NT2/D1 (cell line): ENCODE measurements around the gene TGFB1I1.
"Not testable (repeated sequence)": the region's sequence is repeated elsewhere in the genome, so short reads cannot be mapped to it uniquely, and the experiment has no call there.

Source experiments
- DNase-seq: peaks from one replicate; pipeline ENCODE4 v3.0.0-alpha.2; 2011; ENCODE audit warnings: low read depth, low spot score
- H3K27me3 ChIP-seq: 2 replicates; pipeline ENCODE4 v1.6.0; 2011; ENCODE audit warnings: mild to moderate bottlenecking; ENCODE audit not compliant: insufficient read length, insufficient read depth
- H3K36me3 ChIP-seq: 2 replicates; pipeline ENCODE4 v1.6.1; 2011; ENCODE audit warnings: mild to moderate bottlenecking, low read length, mixed read lengths; ENCODE audit not compliant: insufficient read depth, insufficient read length
- H3K4me1 ChIP-seq: 2 replicates; pipeline ENCODE4 v1.5.1; 2011; ENCODE audit not compliant: insufficient read depth, insufficient read length
- H3K4me3 ChIP-seq: 2 replicates; pipeline ENCODE4 v1.5.1; 2011; ENCODE audit warnings: low read depth; ENCODE audit not compliant: insufficient read length
- H3K9ac ChIP-seq: 2 replicates; pipeline ENCODE4 v1.6.0; 2011; ENCODE audit warnings: low read depth; ENCODE audit not compliant: insufficient read length
- H3K9me3 ChIP-seq: 2 replicates; pipeline ENCODE4 v1.5.1; 2011; ENCODE audit warnings: mild to moderate bottlenecking, low read length; ENCODE audit not compliant: insufficient read depth
- SUZ12 ChIP-seq: IDR thresholded peaks from 2 replicates; pipeline ENCODE4 v1.6.1; 2011; ENCODE audit not compliant: insufficient read length, insufficient read depth; ENCODE audit errors: extremely low read depth
- YY1 ChIP-seq: IDR thresholded peaks from 2 replicates; pipeline ENCODE4 v1.6.1; 2011; ENCODE audit not compliant: insufficient read length, insufficient read depth
- ZNF274 ChIP-seq: IDR thresholded peaks from 2 replicates; pipeline ENCODE4 v1.6.1; 2011; ENCODE audit warnings: mild to moderate bottlenecking, low read depth, low read length

The TGFB1I1 gene

DNA sequence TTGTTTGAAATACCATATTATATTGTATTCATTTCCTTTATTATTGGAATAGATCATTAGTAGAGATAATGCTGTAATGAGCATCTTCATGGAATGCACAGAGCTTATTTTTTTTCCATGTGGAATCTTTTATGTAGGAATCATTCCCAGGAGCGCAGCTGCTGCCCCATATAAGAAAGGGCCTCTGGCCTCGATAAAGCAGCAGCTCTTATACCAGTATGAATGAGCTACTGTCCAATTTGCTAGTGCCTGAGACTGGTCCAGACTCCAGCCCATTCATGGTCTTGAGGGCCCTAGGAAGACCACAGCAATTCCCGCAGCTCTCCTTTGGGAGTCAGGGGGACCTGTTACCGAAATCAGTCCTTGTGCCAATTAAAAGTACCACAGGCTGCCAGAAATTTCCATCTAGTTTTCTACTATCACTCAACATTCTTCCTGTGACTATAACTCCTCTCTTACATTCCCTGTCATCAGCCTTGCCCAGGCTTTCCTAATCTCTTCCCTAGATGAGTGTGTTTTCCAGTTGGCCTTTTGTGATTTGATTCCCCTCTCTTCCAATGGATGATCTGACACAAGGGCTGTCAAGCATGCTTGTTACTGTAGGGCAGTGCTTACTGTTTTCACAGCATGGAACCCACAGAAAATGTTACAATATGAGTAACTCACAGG is 31.3 kb upstream of the TGFB1I1 start:
- Histone ChIP-seq H3K4me3 (no peak overlapping the region), H3K36me3 (no peaks in the 10 kb centered on the region), H3K9me3 (no peaks in the 10 kb centered on the region), H3K4me1 (peaks cover 8% of the 10 kb centered on the region), H3K27me3 (no peaks in the 10 kb centered on the region), H3K9ac (no peak overlapping the region)
- DNase-seq: no peak
- TF ChIP-seq YY1 (no peak), SUZ12 (no peak), ZNF274 (no peak)

DNA sequence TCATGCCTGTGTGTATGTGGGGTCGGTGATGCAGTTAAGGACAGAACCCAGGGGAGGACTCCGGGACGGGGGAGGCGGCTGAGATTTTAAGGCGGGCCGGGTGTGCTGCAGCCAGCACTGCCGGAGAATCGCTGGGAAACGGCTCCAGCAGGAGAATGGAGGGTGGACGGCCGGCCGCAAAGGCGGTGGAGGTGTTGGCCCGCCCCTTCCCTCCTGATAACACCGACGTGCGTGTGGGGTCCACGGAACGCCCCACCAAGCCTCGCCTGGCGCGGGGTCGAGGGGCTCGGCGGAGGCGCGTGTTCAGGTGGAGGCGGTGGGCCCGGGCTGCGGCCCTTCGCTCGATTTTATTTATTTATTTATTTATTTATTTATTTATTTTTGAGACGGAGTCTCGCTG is 30.0 kb upstream of the TGFB1I1 start:
- Histone ChIP-seq H3K9ac (no peak overlapping the region), H3K4me3 (peak overlapping the region; percentile 68), H3K27me3 (no peaks in the 10 kb centered on the region), H3K36me3 (no peaks in the 10 kb centered on the region), H3K4me1 (no peaks in the 10 kb centered on the region), H3K9me3 (no peaks in the 10 kb centered on the region)
- DNase-seq: no peak
- TF ChIP-seq SUZ12 (no peak), ZNF274 (no peak), YY1 (no peak)

DNA sequence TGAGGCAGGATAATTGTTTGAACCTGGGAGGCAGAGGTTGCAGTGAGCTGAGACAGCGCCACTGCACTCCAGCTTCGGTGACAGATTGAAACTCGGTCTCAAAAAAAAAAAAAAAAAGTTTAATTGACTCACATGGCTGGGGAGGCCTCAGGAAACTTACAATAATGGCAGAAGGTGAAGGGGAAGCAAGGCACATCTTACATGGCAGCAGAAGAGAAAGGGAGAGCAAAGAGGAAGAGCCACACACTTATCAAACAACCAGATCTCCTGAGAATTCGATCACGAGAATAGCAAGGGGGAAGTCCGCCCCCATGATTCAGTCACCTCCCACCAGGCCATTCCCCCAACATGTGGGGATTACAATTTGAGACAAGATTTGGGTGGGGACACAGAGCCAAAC is 26.0 kb upstream of the TGFB1I1 start:
- not testable (repeated sequence) for DNase-seq, H3K4me1 ChIP-seq

DNA sequence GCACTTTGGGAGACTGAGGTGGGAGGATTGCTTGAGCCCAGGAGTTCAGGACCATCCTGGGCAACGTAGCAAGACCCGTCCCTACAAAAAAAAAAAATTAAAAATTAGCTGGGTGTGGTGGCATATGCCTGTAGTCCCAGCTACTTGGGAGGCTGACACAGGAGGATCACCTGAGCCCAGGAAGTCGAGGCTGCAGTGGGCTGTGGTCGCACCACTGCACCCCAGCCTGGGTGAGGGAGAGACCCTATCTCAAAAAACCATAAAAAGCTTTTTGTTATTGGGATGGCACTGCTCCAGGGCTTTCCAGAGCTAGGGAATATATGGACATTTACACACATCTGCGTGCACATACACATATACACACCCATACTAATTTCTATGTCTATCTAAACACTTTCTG is 20.8 kb upstream of the TGFB1I1 start:
- H3K27me3 ChIP-seq: no peaks in the 10 kb centered on the region
- no peak overlapping the region for H3K4me3 ChIP-seq
- no peaks in the 10 kb centered on the region for H3K9me3 ChIP-seq
- no peak for DNase-seq
- peaks cover 10% of the 10 kb centered on the region for H3K36me3 ChIP-seq
- TF ChIP-seq SUZ12 (no peak), ZNF274 (no peak), YY1 (no peak)
- peaks cover 16% of the 10 kb centered on the region for H3K4me1 ChIP-seq
- peak overlapping the region; percentile 29 for H3K9ac ChIP-seq

More for the DNA sequence above, 26.0 kb upstream of the TGFB1I1 start:
- H3K9me3 ChIP-seq, H3K9ac ChIP-seq, H3K27me3 ChIP-seq, H3K36me3 ChIP-seq, H3K4me3 ChIP-seq: not testable (repeated sequence)

DNA sequence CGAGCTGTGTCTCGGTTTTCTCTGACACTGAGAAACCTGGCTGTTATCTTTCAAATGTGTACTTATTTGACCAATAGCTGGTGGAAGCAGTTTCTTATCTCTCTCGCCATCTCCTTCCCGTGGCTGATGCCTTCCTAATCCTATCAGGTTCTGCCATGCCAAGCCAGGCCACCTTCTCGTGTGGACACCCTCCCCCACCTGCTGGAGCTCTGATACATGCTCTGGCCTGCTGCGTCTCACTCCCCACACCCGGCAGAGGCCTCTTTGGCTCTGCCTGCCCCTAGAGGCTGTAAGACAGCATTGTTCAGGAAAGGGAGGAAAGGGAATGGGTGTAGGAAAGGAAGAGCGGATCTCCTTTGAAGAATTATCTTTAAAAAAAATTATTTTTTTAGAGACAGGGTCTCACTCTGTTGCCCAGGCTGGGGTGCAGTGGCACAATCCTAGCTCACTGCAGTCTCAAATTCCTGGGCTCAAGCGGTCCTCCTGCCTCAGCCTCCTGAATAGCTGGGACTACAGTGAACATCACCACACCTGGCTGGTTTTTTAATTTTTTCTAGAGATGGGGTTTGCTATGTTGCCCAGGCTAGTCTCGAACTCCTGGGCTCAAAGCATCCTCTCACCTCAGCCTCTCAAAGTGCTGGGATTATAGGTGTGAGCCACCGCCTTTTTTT is 20.1 kb upstream of the TGFB1I1 start:
- no peak overlapping the region for H3K4me3 ChIP-seq
- TF ChIP-seq ZNF274 (no peak), YY1 (no peak), SUZ12 (no peak)
- no peaks in the 10 kb centered on the region for H3K27me3 ChIP-seq
- H3K4me1 ChIP-seq: peaks cover 16% of the 10 kb centered on the region
- peaks cover 16% of the 10 kb centered on the region for H3K36me3 ChIP-seq
- H3K9ac ChIP-seq: peak overlapping the region; percentile 29
- H3K9me3 ChIP-seq: no peaks in the 10 kb centered on the region
- no peak for DNase-seq

DNA sequence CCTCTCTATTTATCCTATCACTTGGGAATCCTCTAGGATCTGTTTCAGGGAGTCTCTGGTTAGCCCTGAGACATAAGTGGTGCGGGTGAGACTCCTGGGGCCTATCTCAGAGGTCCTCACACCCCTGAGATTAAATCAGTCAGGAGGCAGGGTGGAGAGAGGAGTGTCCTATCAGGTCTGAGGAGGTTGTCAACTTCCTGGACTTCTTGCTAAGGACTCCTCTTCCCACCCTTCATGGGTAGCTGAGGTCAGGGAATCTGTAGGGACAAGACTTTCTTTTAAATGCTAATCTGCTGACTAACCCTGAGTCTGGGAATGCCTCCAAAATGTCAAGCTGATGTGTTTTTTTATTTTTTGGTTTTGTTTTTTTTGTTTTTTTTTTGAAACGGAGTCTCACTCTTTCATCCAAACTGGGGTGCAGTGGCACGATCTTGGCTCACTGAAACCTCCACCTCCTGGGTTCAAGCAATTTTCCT is 19.3 kb upstream of the TGFB1I1 start:
- Histone ChIP-seq H3K9ac (no peak overlapping the region), H3K27me3 (no peaks in the 10 kb centered on the region), H3K4me1 (peaks cover 17% of the 10 kb centered on the region), H3K9me3 (no peaks in the 10 kb centered on the region; the same call in 1 of the 2 replicates), H3K4me3 (no peak overlapping the region), H3K36me3 (peaks cover 24% of the 10 kb centered on the region)
- DNase-seq: peak; percentile 74
- TF ChIP-seq SUZ12 (no peak), YY1 (no peak), ZNF274 (no peak)

DNA sequence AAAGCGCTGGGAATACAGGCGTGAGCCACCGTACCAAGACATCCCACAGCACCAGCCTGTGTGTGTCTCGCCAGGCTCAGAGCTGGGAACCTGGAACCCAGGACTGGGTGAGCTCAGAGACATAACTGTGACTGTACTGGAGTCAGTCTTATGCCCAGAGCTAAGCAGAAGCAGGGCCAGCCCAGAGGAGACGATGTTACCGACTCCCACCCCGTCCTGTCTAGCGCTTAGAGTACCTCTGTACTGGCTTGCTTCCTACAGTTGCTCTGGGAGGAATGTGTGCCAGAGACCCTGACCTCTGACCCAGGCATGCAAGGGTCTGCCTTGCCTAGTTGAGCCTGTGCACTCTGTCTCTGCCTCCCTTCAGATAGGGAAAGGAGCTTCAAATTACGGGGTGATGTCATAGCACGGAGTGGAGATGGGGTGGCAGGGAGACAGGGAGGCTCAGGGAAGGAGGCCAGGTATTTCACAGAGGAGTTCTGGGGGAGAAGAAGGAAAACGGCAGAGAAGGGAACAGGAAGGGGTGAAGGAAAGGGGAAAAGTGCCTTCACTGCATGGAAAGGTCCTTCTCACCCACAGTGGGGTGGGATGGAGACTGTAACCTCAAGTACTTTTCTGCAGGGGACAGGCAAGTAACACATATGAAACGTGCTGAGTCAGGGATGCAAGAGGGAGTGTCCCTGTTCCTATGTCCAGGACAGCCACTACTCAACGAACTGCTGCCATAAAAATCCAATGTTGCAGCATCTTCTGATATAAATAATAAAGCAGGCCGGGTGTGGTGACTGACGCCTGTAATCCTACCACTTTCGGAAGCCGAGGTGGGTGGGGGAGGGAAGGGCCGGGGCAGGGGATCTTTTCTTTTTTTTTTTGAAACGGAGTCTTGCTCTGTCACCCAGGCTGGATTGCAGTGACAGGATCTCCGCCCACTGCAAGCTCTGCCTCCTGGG is 18.4 kb upstream of the TGFB1I1 start:
- Histone ChIP-seq H3K9me3 (no peaks in the 10 kb centered on the region; the same call in 1 of the 2 replicates), H3K4me3 (no peak overlapping the region), H3K27me3 (no peaks in the 10 kb centered on the region), H3K9ac (peak overlapping the region; percentile 53), H3K36me3 (peaks cover 30% of the 10 kb centered on the region), H3K4me1 (peaks cover 24% of the 10 kb centered on the region)
- no peak for DNase-seq
- no peak for TF ChIP-seq SUZ12
- no peak for TF ChIP-seq YY1
- no peak for TF ChIP-seq ZNF274
